HG02763 (cell line): ENCODE measurements around the gene KCNJ5.

Experiments used
- ATAC-seq: cut with Tn5 transposase; IDR thresholded peaks from one replicate; pipeline ENCODE4 v1.9.1; 2021; ENCODE audit warnings: mild to moderate bottlenecking, moderate library complexity; ENCODE audit not compliant: unreplicated experiment

KCNJ5 gene

DNA sequence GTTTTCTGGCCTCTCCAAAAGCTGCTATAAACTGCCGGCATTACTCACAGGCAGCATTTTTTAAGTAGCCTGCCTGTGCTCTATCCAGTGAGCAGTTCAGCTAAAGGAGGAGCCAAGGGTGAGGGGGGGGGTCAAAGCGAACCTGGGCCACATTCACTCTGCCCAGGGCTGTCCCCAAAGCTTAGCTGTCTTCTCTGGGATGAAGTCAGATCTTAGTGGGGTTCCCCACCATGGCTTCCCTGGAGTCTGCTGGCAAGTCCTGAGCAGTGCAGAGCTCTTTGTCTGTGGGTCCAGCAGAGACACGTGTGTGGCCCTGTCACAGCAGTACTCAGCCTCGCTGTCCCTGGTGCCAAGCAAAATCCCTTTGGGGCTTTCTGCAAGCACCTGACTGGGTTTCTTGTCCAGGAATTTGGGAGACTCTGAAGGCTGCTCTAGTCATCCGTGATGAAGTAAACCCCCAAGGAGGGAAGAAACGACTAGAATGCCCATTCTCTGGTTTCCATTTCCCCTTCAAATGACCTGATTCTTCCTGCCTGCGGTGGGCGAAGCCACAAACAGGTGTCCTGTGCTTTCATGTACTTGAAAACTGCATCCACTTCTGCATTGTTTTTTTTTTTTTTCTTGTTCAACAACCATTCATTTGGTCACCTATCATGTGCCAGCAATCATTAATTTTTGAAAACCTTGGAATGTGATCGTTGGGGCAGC, 2.6 kb downstream of the KCNJ5 start:
- peak; percentile 74 for ATAC-seq

DNA sequence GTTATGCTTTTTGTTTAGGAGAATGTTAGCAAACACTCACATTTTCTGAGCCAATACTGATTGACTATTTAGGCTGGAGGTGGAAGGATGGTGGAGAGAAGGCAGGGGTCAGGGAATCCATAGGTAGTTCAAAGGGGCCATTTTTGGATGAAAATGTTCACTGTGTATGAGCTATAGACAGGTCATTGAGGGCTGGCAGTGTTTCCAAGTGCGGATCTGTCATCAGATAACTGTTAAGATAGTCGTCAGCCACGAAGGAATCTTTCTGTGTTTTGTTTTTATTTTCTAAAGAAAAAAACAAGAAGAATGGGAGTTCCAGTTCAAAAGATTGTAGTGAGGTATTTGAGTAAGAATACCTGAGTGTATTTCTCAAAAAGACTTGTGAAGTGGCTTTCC, 3.1 kb downstream of the KCNJ5 start:
- ATAC-seq, result peak; percentile 9

DNA sequence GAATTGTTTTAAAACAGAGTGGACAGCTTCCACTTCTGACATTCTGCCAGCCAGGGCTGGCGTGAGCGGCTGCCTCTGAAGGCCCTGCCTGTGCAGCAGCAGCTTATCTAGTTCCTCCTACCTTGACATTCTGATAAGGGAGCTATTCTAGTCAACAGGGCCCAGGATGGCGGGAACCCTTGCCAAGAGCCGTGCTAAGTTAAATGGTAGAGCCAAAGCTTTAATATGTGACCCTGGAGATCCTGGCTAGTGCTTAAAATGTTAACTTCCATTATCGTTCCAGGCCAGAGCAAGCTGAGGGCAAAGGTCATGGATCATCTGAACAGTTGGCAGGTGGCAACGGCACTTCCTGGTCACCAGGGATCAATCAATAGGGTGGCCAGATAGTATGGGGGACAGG, 3.5 kb downstream of the KCNJ5 start:
- no peak for ATAC-seq

DNA sequence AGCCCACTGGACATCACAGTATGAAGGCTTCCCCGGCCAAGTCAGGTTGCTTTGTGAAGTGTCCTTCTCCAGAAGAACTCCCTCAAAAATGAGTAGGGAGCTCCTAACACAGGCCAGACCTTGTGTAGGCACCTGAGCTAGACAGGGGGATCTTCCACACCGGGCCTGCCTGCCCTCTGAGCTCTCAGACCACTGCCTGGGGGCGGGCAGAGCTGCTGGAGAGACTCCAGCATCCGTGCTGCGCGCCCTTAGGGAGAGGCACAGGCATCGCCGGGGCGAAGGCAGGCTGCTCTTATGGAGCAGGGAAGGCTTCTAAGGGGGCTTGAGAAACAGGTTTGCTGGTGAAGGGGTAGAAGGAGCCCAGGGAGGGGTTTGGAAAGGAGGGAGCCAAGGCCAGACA, 4.4 kb downstream of the KCNJ5 start:
- ATAC-seq, result no peak

DNA sequence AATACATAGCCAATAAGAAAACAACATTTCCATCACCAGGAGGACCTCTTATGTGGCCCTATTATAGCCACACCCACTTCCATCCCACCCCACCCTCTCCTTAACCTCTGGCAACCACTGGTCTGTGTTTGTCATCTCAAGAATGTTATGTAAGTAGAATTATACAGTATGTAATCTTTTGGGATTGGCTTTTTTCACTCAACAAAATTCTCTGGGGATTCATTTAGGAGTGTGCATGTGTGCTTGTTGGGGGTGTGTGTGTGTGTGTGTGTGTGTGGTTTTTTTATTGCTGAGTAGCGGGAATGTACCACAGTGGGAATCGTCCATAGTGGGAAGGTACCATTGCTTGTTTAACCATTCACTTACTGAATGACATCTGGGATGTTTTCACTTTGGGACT, 5.2 kb downstream of the KCNJ5 start:
- ATAC-seq, result no peak

DNA sequence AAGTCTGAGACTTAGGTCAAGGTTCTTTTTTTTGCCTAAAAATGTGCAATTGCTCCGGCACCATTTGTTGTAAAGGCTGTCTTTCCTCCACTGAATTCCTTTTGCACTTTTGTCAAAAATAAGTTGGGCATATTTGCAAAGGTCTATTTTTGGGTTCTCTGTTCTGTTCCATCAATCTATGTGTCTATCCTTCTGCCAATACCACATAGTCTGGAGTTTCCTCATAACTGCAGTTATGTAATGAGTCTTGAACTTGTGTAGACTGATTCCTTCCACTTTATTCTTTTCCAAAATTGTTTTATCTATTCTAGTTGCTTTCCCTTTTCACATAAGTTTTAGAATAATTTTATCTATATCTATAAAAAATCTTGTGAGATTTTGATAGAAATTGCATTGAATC, 6.7 kb downstream of the KCNJ5 start:
- no peak for ATAC-seq

DNA sequence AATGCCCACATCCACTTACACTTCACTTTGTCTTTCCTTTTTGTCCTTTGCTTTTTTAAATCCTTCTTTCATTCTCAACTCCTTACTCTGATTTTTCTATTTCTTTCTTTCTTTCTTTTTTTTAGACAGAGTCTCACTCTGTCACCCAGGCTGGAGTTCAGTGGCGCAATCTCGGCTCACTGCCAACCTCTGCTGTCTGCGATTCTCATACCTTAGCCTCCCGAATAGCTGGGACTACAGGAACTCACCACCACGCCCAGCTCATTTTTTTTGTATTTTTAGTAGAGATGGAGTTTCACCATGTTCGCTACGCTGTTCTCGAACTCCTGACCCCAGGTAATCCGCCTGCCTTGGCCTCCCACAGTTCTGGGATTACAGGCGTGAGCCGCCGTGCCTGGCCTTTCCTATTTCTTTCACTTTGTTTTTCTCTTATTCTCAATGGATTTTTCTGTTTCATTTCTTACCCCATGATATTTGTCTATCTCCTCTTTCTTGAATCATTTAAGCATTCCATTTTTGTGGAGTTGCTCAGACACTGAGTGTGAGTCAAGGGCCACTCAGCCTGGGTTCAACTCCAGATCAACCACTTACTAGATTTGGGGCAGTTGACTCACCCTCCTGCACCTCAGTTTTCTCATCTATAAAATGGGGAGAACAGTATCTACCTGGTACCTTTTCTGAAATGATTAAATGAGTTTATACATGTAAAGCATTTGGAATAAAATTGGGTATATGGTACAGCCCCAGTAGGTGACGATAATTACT, 7.6 kb downstream of the KCNJ5 start:
- ATAC-seq, result no peak

DNA sequence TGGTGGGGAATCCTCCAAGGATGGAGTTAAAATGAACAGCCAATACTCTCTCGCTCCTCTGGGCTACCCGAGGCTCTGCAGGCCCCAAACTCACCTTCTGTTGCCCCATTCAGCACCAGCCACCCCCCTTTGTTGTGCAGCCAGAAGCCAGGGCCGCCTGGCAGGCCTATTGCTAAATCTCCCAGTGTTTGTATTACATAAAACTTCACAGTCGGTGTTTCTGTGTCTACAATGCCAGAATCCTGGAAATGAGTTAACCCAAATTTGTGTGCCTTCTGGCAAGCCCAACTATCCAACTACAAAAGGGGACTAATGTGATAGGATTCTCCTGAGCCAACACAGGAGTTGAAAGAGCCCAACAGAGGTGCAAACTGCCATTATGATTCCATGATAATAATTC, 9.3 kb downstream of the KCNJ5 start:
- ATAC-seq, result no peak

DNA sequence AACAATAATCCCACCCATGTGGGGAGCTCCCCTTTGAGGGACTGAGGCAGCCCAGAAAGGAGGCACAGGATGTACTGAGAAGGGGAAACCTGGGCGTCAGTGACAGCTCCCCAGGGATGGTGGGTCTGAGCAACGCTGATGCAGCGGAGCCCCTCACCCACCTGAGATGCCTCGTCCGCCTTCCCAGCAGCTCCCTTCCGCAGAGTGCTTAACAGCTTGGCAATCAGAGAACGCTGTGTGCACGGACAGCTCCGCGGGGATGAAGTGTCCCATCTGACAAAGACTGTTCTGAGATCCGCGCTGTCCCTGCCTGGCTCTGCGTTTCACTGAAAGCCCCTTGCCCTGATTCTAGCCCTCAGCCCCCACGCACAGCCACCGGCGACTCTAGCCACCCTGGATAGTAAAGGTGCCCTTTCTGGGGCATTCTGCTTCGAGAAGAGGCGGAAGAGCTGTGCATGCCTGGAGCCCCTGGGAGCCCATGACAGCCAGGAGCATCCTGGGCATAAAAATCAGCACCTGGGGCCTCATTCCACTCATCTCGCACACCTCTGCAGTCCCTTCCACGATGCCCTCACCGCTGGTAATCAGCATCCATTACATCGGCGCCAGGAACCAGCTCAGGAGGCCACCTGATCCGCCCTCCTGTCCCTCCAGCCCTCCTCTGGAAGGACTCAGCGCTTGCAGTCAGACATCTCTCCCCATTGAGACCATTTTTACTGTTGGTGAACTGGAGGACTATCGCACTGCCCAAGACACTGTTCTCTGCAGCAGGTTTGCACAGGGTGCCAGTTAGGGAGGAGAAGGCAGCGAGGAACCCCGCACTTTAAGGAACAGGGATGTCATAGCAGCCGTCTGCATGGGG, 10.7 kb downstream of the KCNJ5 start:
- ATAC-seq, result no peak

DNA sequence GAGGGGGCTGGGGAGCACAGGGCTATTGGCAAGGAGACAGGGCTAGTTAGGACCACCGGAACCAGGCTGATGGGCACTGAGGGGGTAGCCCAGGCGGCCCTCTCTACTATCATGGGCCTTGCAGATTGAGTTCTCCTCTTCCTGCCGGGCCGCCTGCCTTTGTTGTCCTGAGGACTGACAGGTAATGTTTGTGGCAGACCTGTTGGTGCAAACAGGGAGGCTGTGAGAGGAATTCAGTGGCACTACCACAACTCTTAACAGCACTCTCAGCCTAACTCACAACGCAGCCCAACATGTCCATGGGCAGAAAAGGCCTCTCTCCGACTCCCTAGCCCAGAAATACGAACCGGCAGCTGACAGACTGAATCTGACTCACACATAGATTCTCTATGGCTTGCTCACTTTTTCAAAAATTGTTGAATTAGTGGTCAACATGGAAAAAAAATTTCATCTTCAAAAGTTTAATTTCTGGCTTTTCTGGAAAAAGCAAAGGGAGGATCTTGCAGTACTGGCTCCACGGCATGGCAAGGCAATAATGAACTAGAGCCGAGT, 11.4 kb downstream of the KCNJ5 start:
- no peak for ATAC-seq

DNA sequence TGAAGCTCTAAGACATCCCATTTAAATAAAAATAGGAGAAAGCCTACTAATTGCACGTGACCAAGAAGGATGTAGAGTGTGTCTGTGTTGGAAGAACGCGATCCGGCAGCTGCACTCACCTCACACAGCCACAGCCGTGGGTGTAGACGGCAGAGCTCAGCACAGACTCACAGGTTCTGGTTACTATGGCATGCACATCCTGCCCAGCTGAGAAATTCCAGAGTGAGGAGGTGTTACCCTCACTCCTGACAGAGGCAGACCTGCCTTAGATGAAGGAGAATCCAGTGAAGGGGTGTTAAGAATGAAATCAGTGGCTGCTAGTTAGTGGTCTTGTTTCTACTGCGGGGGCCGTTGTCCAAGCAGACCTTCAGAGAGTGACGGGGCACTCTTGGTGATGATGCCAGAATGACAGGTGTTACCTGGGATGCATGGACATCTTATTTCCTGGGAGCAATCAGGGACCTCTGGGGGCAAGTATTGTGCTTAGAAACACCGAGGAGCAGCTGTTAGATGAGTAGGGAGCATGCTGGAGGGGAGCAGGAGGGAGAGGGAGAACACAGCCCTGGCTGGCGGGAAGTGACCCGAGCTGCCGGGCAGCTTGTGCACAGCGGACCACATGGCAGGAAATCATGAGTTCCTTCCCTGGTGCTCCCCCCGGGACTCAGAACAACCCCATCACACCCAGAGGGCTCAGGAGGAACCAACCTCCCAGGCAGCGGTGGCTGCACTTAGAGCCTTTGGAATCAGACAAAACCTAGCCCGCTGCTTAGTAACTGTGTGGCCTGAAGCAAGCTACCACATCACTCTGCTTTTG, 12.3 kb downstream of the KCNJ5 start:
- no peak for ATAC-seq

DNA sequence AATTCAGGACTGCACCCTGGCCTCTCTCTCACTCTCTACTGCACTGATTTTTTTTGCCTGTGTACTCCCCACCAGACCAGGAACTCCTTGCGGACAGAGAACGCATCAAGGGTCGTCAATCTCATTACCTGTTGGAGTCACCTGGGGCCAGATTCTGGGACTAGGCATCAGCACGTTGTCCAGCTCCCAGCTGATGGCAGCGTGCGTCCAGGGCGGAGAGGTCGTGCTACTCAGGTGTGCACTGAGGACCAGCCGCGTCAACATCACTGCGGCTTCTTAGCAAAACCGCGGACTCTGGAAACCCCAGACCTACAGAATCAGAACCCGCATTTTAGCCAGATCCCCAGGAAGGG, 13.1 kb downstream of the KCNJ5 start:
- no peak for ATAC-seq

DNA sequence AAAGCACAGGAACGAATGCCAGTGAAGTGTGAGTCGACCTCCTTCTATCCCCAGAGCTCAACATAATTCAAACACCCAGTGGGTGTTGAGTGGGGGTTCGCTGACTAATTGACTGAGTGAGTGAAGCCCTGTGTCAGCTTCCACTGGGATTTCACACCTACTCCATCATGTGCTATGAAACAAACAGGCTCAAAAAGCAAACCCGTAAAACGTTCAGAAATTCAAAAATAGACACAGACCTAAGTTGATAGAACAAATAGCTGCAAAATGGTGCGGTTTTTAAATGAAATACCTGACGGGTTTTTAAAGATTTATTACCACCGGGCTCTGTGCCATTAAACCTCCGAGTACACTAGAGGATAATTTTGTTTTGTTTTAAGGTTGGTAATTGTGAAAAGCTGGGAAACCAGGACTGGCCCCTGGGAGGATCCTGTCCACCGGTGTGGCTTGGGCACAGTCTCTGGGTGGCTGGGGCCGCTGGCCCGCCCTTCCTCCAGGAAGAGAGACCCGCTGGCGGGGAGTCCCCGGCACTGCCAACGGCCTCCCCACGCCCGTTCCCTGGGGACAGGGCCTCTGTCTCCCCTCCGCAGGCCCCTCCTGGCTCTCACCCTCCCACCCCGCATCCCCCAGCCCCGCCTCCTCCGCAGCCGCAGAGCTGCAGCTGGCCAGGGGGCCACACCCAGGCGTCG, 13.6 kb downstream of the KCNJ5 start:
- ATAC-seq, result peak; percentile 41

DNA sequence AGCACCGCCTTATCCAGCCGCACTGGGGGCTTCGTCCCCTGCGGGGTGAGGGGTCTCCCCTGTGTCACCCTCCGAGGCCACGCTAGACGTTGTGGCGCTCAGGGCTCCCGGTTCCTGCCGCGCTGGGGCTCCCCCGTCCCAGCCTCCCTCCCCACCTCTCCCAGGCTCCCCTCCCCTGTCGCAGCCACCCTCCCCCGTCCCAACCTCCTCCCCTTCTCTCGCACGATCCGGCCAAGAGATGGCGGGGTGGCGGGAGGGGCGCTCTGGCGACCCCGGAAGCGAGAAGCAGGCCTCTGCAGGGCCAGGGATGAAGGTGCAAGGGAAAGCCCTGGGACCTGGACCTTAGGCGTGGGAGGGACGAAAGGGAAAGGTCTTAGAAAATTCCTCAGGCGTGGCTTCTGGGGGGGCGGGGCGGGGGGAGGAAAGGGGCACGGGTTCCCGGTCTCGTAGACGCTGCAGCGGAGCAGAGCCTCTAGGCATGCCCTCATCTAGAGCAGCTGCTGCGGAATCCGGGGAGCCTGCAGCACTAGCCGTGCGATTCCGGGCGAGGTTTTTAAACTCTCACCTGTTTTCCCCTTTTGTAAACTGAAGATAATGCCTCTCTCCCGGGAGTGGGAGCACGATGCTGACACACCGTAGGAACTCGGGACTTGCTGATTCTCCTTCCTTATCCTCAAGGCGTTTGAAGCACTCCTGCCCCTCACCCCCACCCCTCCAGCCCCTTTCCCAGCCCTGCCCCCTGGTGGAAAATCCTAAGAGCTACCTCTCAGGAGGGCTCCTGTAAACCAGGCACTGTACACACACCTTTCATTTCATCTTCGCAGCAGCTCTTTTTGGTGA, 14.4 kb downstream of the KCNJ5 start:
- ATAC-seq, result peak; percentile 32

DNA sequence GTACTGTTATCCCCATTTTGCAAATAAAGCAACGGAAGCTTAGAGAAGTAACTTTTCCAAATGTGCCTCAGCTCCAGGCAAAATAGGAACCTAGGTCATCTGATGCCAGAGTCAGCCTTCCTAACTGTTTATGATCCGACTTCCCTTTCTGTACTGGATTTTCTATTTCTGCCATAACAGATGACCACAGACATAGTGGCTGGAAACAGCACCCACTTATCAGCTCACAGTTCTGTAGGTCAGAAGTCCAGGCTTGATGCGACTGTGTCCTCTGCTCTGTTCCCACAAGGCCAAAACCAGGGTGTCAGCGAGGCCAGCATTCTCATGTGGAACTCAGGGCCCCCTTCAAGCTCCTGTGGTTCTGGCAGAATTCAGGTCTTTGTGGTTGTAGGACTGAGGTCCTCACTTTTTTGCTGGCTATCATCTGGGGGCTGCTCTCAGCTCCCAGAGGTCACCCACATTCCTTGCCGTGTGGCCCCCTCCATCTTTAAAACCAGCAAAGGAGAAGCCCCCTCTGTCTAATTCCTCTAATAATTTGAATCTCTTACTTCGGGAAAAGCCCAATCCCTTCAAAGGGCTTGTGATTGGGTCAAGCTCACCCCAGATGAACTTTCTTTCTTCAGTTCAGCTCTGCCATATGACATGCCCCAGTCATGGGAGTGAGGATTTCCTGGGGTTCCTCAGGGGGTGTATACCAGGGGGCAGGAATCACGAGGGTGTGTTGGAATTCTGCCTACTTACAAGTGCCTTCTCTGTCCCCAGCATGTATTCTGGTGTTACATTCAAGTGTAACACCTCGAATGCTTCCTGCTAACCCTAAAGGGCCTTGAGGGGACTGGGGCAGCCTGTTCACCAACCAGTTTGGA, 15.3 kb downstream of the KCNJ5 start:
- no peak for ATAC-seq

DNA sequence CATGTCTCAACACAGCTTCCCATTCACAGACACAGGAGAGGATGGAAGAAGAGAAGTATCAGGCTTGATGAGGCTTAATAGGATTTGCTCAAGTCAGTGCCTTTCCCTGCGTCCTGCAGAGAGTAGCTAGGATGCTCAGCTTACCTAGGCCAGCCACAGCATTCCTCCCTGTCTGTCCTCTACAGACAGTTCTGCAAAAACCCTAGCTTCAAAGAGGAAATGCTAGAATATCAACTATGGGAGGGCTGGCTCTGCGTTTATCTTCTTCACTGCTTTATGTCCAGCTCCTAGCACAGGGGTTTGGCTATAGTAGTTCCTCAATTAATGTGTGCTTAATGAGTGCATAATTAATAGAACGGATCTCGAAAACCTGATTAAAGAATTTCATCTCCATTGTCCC, 16.4 kb downstream of the KCNJ5 start:
- ATAC-seq, result no peak

DNA sequence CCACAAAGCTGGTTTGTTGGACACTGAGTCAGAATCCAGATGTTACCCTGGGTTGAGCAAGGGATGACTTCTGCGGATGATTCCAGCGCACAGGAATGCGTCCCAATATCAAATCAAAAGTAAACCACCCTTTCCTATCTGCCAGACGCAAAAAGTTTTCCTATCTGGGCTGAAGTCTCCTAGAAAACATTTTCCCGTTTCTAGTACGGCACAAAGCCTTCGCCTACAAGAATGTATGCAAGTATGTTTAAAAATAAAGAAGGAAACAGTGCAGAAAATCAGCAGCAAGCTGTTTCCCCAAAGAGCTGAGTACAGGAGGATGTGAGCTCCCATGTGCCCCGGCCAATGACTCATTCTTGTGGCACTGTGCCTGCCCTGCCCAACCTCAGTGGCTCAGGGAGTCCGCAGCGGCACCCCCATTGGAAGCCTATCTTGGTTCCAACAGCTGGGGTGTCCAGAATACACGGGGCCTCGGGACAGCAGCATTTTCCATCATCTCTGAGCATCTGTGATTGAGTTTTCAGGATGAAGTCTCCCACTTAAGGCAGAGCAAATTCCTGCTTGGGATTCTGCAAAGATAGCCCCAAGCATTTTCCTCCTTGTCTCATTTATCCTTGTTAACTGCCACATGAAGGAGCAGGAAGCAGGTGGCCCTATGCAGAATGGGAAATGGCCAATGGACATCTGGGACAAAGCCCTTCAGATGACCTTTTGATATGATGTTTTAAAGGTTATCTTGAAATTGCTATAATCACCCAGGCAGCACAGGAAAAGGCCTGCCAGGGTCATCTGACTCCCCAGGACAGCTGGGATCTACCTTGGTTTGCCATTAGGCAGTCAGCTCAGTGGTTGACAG, 17.5 kb downstream of the KCNJ5 start:
- ATAC-seq, result no peak
